Glomerular endothelial cell (primary cell): ENCODE measurements around the gene DUSP12. TPM values are rescaled to one million over a fixed set of nuclear protein-coding genes. Genes with fewer than 3 reads are reported as not detected.
"Not testable (repeated sequence)": the region's sequence is repeated elsewhere in the genome, so short reads cannot be mapped to it uniquely, and the experiment has no call there.

Source experiments
- DNase-seq: peaks from one replicate; pipeline ENCODE4 v3.0.0-alpha.2; 2011; ENCODE audit warnings: low read depth, low spot score; ENCODE audit errors: extremely low read depth
- total RNA-seq: library from RNA; depleted of rRNA; stranded (reverse); fragments of >200 nt; gene quantifications from 2 replicates; pipeline ENCODE4 v1.2.3, GENCODE V29; 2015

The DUSP12 gene
- total RNA-seq: 23.8 and 25.0 TPM in 2 replicates

- DNase-seq: no peak
These were observed at the start of gene DUSP12 for GRCh38 chr1:161749509-161750407. DUSP12 (plus strand) TSS chr1:161749786; CDS start chr1:161749802, 16 bp downstream.

DNA sequence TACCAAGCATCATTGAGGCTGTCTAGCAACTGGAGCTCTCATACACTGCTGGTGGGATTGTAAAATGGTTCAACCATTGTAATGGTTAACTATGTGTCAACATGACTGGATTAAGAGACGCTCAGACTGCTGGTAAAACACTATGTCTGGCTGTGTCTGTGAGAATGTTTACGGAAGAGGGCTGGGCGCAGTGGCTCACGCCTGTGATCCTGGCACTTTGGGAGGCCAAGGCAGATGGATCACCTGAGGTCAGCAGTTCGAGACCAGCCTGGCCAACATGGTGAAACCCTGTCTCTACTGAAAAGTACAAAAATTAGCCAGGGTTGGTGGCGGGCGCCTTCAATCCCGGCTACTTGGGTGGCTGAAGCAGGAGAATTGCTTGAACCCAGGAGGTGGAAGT, 47.3 kb upstream of the DUSP12 start:
- no peak for DNase-seq

DNA sequence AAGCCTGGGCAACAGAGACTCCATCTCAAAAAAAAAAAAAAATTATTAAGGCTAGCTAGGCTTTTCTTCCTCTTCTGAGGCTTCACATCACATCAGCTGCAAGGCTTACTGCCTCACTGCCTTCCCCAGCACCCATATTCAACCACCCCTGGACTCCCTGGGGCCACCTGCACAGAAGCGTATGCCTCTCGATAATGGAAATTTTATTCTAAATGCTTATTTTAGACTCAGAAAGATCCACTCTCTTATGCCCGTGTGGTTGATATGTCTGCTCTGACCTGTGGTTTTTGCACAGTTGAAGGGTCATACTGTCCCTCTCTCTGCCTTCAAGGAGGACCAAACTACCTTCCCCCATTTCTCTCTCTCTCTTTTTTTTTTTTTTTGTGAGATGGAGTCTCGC, 44.0 kb upstream of the DUSP12 start:
- DNase-seq: no peak

GRCh38 chr1:161706113-161706481, 43.5 kb upstream of the DUSP12 start:
- DNase-seq: no peak

DNA sequence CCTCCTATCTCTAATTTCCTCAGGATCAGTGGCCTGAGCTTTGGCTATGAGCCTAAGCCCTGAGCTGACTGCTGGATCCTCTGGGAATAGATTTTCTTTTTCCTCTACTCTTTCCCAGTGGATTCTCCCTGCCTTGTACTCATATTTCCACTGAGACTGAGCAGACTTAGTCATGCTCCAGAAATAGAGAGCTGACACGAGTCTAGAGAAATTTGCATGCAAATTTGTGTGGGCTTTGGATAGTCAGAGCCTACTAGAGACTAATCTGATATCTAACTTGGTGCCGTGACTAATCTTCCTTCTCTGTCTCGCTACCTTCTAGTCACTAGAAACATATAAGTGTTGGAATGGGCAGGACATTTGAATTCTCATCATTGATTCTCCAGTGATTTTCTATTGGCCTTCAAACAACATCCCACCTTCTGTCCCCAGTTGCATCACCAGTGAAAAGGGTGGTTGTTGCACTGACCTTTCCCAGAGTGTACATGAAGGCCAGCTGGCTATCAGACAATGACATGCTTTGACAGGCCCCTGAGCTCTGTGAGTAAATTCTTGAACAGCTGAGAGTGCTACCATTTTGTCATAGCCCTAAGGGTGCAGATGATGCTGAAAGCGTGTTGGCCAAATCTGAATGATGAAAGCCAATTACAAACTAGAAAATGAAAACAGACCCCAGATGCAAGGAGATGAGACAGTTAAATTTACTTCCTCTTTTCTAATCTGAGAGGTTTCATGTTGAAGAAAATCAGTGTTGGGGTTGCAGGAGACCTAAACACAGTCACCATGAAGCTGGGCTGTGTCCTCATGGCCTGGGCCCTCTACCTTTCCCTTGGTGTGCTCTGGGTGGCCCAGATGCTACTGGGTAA, 42.9 kb upstream of the DUSP12 start, which contains the start of gene FCRLA:
Gene FCRLA, plus strand, starts transcription at position 748 of the 866 bp plus-strand sequence. Its CDS starts 36 bp downstream, at position 784.
- DNase-seq: no peak

GRCh38 chr1:161707503-161707902, 42.1 kb upstream of the DUSP12 start:
- DNase-seq: no peak

DNA sequence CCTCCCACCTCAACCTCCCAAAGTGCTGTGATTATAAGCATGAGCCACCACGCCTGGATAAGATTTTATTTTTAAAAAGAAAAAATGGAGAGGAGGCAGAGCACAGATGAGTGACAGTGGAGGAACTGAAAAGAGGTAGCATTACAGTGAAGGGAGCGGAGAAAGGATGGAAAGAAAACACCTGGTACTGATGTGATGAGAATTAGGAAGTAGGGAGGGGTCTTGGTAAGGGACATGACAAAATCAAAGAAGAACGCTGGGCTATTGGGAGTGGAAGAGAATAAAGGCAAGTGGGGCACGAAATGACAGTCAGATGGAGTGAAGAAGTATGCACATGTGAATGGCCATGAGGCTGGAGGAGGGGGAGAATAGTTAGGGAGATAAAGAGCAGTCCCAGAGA, 40.2 kb upstream of the DUSP12 start:
- DNase-seq: no peak

- DNase-seq: no peak
These were observed 39.0 kb upstream of the DUSP12 start for GRCh38 chr1:161710560-161710959.

DNA sequence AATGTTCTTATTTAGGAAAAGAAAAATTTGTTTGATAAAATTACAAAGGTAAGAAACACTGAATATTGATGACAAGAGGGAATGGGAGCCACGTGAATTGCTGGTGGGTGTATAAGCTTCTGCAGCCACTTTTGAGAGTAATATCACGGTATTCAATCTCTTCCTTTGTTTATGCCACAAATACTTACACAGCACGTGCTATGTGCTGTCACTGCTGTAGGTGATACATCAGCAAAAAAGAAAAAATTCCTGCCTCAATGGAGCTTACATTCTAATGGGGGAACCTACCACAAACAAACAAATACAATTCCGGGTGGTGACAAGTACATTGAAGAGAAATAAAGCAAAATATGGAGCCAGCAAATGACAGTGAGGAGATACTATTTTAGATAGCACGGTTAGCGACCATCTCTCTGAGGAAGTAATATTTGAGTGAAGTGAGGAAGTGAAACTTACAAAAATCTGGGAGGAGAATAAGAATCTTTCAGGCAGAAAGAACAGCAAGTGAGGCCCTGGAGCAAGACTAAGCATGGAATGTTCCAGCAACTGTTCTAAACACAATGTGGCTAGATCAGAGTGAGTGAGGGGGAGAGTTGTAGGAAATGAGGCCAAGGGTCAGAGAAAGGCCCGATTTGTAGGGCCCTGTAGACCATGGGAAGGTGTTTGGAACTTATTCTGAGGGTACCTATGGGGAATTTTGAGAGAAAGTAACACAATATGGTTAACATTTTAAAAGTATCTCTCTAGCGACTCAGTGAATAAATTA, 30.8 kb upstream of the DUSP12 start:
- DNase-seq: no peak

- DNase-seq: no peak
These were observed 30.3 kb upstream of the DUSP12 start for GRCh38 chr1:161719325-161719611.

DNA sequence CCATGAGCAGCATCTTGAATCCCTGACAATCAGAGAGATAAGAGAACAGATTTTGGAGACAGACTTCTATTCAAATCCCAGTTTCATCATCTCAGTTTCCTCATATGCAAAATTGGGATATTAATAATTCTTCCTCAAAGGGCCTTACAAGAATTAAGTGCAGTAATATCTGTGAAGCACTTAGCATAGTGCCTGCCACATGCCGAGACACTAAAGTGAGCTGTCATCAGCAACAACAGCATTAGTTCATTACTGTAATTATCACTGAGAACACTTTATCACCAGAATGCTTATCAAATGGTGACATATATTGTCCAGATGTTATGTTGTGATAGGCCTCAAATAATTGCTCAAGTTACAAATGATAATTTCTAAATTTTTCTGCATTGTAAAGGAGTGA, 29.2 kb upstream of the DUSP12 start:
- DNase-seq: no peak

DNA sequence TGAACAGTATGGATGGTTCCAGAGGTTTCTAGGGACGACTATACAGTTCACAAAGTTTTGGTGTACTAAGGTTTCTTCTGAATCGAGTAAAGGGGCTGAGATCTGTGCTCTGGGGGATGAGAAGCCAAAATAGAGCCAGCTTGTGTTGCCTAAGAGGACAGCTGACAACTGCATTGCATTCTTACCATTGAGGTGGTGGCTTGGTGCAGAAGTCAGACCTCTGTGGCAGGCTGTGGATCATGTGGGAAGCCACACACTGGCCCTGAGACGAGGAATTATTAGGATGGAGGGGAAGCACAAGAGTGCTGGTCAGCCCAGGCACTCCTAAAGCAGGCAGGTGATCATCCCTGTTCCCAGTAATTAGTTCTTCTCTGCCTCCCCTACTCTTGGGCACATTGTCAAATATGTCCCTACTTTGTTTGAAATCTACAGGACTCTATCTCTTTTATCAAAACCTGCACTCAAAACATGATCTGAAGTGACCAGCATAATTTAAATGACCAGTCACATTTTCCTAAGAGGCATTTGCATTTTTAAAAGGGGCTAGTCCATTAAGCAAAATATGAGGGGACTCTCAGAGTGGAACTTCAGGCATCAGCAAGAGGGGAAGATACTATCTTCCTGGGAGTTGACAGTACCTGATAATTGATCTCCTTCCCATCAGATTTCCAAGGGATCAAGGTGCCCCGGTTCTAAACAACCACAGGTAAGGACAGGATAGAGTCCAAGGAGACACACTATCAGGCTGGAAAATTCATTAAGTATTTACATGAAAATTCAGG, 28.4 kb upstream of the DUSP12 start, which contains the start of gene FCRLB:
Gene FCRLB, plus strand, starts transcription at position 589 of the 782 bp plus-strand sequence. CDS start 1,129 bp downstream, outside the sequence.
- no peak for DNase-seq

- DNase-seq: no peak
These were observed 27.7 kb upstream of the DUSP12 start for GRCh38 chr1:161721738-161722343.

- DNase-seq: no peak
These were observed 27.2 kb upstream of the DUSP12 start for GRCh38 chr1:161722406-161722805.

- DNase-seq: no peak
These were observed 26.0 kb upstream of the DUSP12 start for GRCh38 chr1:161723459-161724141.

DNA sequence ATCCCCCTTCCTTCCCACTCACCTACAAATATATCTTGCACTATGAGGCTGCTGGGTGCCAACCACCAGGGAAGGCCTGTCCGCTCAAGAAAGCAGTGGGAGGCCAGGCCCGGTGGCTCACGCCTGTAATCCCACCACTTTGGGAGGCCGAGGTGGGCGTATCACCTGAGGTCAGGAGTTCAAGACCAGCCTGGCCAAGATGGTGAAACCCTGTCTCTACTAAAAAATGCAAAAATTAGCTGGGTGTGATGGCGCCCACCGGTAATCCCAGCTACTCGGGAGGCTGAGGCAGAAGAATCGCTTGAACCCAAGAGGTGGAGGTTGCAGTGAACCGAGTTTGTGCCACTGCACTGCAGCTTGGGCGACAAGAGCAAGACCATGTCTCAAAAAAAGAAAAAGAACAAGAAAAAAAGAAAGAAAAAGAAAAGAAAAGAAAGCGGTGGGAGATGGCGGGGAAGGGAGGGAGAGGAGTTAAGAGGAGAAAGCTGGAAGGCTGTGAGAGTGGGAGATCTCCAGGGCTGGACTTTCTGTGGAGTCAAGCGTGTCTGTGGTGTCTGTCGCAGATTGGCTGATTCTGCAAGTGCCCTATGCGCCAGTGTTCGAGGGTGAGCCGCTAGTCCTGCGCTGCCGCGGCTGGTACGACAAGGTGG, 24.2 kb upstream of the DUSP12 start:
- not testable (repeated sequence) for DNase-seq

GRCh38 chr1:161725908-161726472, 23.6 kb upstream of the DUSP12 start:
- DNase-seq: no peak
